BE2C (cell line): ENCODE measurements around the gene XCR1.

ENCODE experiments used
- DNase-seq: peaks from one replicate; pipeline ENCODE4 v3.0.0-alpha.2; 2020
- H3K27me3 ChIP-seq: fragments of 250-450 bp; sonication (Bioruptor Pico); 2 replicates; pipeline ENCODE4 v1.5.1; 2020; ENCODE audit warnings: mild to moderate bottlenecking
- H3K36me3 ChIP-seq: fragments of 250-450 bp; sonication (Bioruptor Pico); 2 replicates; pipeline ENCODE4 v1.5.1; 2020; ENCODE audit warnings: mild to moderate bottlenecking
- H3K4me1 ChIP-seq: fragments of 250-450 bp; sonication (Bioruptor Pico); 2 replicates; pipeline ENCODE4 v1.5.1; 2020
- H3K4me3 ChIP-seq: 2 replicates; pipeline ENCODE4 v1.5.1; 2011; ENCODE audit warnings: low read depth, low read length
- H3K9me3 ChIP-seq: fragments of 250-450 bp; sonication (Bioruptor Pico); 2 replicates; pipeline ENCODE4 v1.5.1; 2020
- CTCF ChIP-seq: IDR thresholded peaks from 2 replicates; pipeline ENCODE4 v1.5.1; 2012; ENCODE audit warnings: mild to moderate bottlenecking, low read depth, low read length

XCR1 gene

GRCh38 chr3:45979378-45979777, 47.9 kb downstream of the XCR1 start:
- Histone ChIP-seq H3K36me3 (no peaks in the 10 kb centered on the region; the same call in 1 of the 2 replicates), H3K4me3 (no peak overlapping the region), H3K9me3 (no peaks in the 10 kb centered on the region), H3K27me3 (no peaks in the 10 kb centered on the region), H3K4me1 (no peaks in the 10 kb centered on the region)
- TF ChIP-seq CTCF: no peak
- DNase-seq: no peak

- no peaks in the 10 kb centered on the region for H3K27me3 ChIP-seq
- DNase-seq: no peak
- TF ChIP-seq CTCF: no peak
- no peaks in the 10 kb centered on the region for H3K4me1 ChIP-seq
- no peaks in the 10 kb centered on the region for H3K9me3 ChIP-seq
- no peaks in the 10 kb centered on the region; the same call in 1 of the 2 replicates for H3K36me3 ChIP-seq
- no peak overlapping the region for H3K4me3 ChIP-seq
Measured at GRCh38 chr3:45978006-45978761, 49.1 kb downstream of the XCR1 start.

- H3K4me3 ChIP-seq: no peak overlapping the region
- no peaks in the 10 kb centered on the region for H3K27me3 ChIP-seq
- no peaks in the 10 kb centered on the region for H3K4me1 ChIP-seq
- DNase-seq: no peak
- no peaks in the 10 kb centered on the region for H3K36me3 ChIP-seq
- TF ChIP-seq CTCF: no peak
- no peaks in the 10 kb centered on the region for H3K9me3 ChIP-seq
Measured at GRCh38 chr3:45976191-45977091, 50.8 kb downstream of the XCR1 start.

- H3K36me3 ChIP-seq: no peaks in the 10 kb centered on the region
- no peak for DNase-seq
- no peak overlapping the region for H3K4me3 ChIP-seq
- no peaks in the 10 kb centered on the region for H3K27me3 ChIP-seq
- no peaks in the 10 kb centered on the region for H3K9me3 ChIP-seq
- no peaks in the 10 kb centered on the region for H3K4me1 ChIP-seq
- no peak for TF ChIP-seq CTCF
Measured at GRCh38 chr3:45975686-45976085, 51.6 kb downstream of the XCR1 start.

GRCh38 chr3:45974686-45975085, 52.6 kb downstream of the XCR1 start:
- H3K4me3 ChIP-seq: no peak overlapping the region
- H3K27me3 ChIP-seq: no peaks in the 10 kb centered on the region
- no peaks in the 10 kb centered on the region for H3K4me1 ChIP-seq
- no peak for TF ChIP-seq CTCF
- H3K9me3 ChIP-seq: no peaks in the 10 kb centered on the region
- no peaks in the 10 kb centered on the region for H3K36me3 ChIP-seq
- no peak for DNase-seq
